K562 (cell line): ENCODE measurements around the gene GMEB1. TPM values are rescaled to one million over a fixed set of nuclear protein-coding genes. Genes with fewer than 3 reads are reported as not detected.
A peak's percentile ranks its signal among the peaks of the same experiment; 100 is the strongest.

Experiments used
- ADNP ChIP-seq: fragments of 200-800 bp; sonication (Bioruptor generic); IDR thresholded peaks from 2 replicates; pipeline ENCODE4 v1.6.1; 2016; ENCODE audit warnings: missing genetic modification characterization, missing compliant biosample characterization
- BHLHE40 ChIP-seq: IDR thresholded peaks from 2 replicates; pipeline ENCODE4 v1.6.1; 2011; ENCODE audit warnings: low read length, improper control_type of control experiment
- BRD4 ChIP-seq: fragments of 200-600 bp; sonication (generic); IDR thresholded peaks from 2 replicates; pipeline ENCODE4 v1.6.1; 2017; ENCODE audit warnings: inconsistent platforms
- BRF1 ChIP-seq: IDR thresholded peaks from 3 replicates; pipeline ENCODE4 v1.6.1; 2011; ENCODE audit warnings: borderline replicate concordance, mild to moderate bottlenecking; ENCODE audit not compliant: insufficient read length; ENCODE audit errors: extremely low read depth
- ESRRB ChIP-seq: fragments of 250-450 bp; sonication (Bioruptor Pico); IDR thresholded peaks from 2 replicates; pipeline ENCODE4 v1.5.0; 2020; ENCODE audit warnings: mild to moderate bottlenecking, moderate library complexity, borderline replicate concordance
- ETS2 ChIP-seq: IDR thresholded peaks from 2 replicates; pipeline ENCODE4 v1.6.1; 2016; ENCODE audit warnings: borderline replicate concordance, missing genetic modification characterization, mild to moderate bottlenecking, moderate library complexity, missing compliant biosample characterization; ENCODE audit not compliant: poor library complexity, severe bottlenecking
- FOXJ2 ChIP-seq: fragments of 200-800 bp; sonication (Bioruptor generic); IDR thresholded peaks from 2 replicates; pipeline ENCODE4 v1.6.1; 2016; ENCODE audit warnings: missing genetic modification characterization, missing compliant biosample characterization
- GATA2 ChIP-seq: sonication (generic); formaldehyde crosslinking; IDR thresholded peaks from 2 replicates; pipeline ENCODE4 v1.4.0; 2020; ENCODE audit warnings: mild to moderate bottlenecking, missing genetic modification reagents
- NR2C1 ChIP-seq, 2 experiments: fragments of 450-650 bp; IDR thresholded peaks; 2 replicates each; pipeline ENCODE4 v1.6.1; 2017; ENCODE audit warnings: mild to moderate bottlenecking in 2 of 2, antibody characterized with exemption in 1 of 2, inconsistent platforms in 1 of 2, missing compliant biosample characterization in 1 of 2, missing genetic modification characterization in 1 of 2
- PPARD ChIP-seq: fragments of 250-450 bp; sonication (Bioruptor Pico); IDR thresholded peaks from 2 replicates; pipeline ENCODE4 v1.8.0; 2022; ENCODE audit warnings: inconsistent platforms, mild to moderate bottlenecking, moderate library complexity
- SLC30A9 ChIP-seq: fragments of 250-450 bp; sonication (Bioruptor Pico); IDR thresholded peaks from 2 replicates; pipeline ENCODE4 v1.8.0; 2022; ENCODE audit warnings: mild to moderate bottlenecking, moderate library complexity
- SMARCA5 ChIP-seq: fragments of 450-650 bp; IDR thresholded peaks from 2 replicates; pipeline ENCODE4 v1.6.1; 2016
- SRSF7 ChIP-seq: fragments of 200-400 bp; formaldehyde crosslinking; optimal IDR thresholded peaks from 2 replicates; pipeline ENCODE3; 2017; ENCODE audit warnings: mild to moderate bottlenecking, low read depth, low read length
- STAG1 ChIP-seq: sonication (generic); formaldehyde crosslinking; IDR thresholded peaks from 2 replicates; pipeline ENCODE4 v1.5.0; 2020; ENCODE audit warnings: missing genetic modification reagents, borderline replicate concordance
- TRIM24 ChIP-seq, 2 experiments: fragments of 450-650 bp; IDR thresholded peaks; 2 replicates each; pipeline ENCODE4 v1.6.1; 2016
- TSC22D4 ChIP-seq: fragments of 450-650 bp; IDR thresholded peaks from 2 replicates; pipeline ENCODE4 v1.6.1; 2016; ENCODE audit warnings: missing genetic modification characterization, missing biosample characterization, control low read depth
- ZZZ3 ChIP-seq: fragments of 450-650 bp; IDR thresholded peaks from 2 replicates; pipeline ENCODE4 v1.6.1; 2016; ENCODE audit warnings: antibody characterized with exemption, mild to moderate bottlenecking, moderate library complexity
- polyA plus RNA-seq, 8 experiments: library from polyadenylated mRNA; depleted of rRNA in 4 of 8; stranded (reverse) in 5 of 8; unstranded in 3 of 8; fragments of >200 nt; fragmentation: Nextera tagmentation in 2 of 8; fragmentation: Illumina TruSeq in 1 of 8; extraction: Ambion mirVana in 2 of 8; extraction: Trizol in 1 of 8; gene quantifications; 2 replicates each; pipeline versions ENCODE4 v1.2.1 to v1.2.3, GENCODE V29; 2011 to 2014; ENCODE audit warnings: inconsistent platforms in 1 of 8, missing spikeins in 1 of 8
- total RNA-seq, 7 experiments: library from RNA; depleted of rRNA in 6 of 7; stranded (reverse); fragments of >200 nt in 6 of 7; fragmentation: Illumina TruSeq in 2 of 7; extraction: Trizol in 2 of 7; gene quantifications; 2 replicates each; pipeline versions ENCODE4 v1.2.1 to v1.2.3, GENCODE V29; 2011 to 2021; ENCODE audit warnings: low replicate concordance in 1 of 7
- TF ChIP-seq, protein P1 (sequence below): IDR thresholded peaks from 3 replicates; pipeline ENCODE4 v1.6.1; 2011; ENCODE audit warnings: borderline replicate concordance, mild to moderate bottlenecking, moderate library complexity; ENCODE audit not compliant: insufficient read length; ENCODE audit errors: extremely low read depth
- TF ChIP-seq, protein P2 (sequence below): fragments of 450-650 bp; IDR thresholded peaks from 2 replicates; pipeline ENCODE4 v1.7.1; 2018; ENCODE audit warnings: mild to moderate bottlenecking, low read depth; ENCODE audit not compliant: partially characterized antibody
- TF ChIP-seq, protein P3 (sequence below): fragments of 250-450 bp; sonication (Bioruptor Pico); IDR thresholded peaks from 2 replicates; pipeline ENCODE4 v1.8.0; 2021; ENCODE audit warnings: moderate library complexity, mild to moderate bottlenecking, inconsistent platforms
- TF ChIP-seq, protein P4 (sequence below): sonication (generic); formaldehyde crosslinking; IDR thresholded peaks from 2 replicates; pipeline ENCODE4 v1.5.0; 2020; ENCODE audit warnings: missing genetic modification reagents
- TF ChIP-seq, protein P5 (sequence below): fragments of 250-450 bp; sonication (Bioruptor Pico); IDR thresholded peaks from 2 replicates; pipeline ENCODE4 v1.5.1; 2021; ENCODE audit warnings: mild to moderate bottlenecking

GMEB1 gene
- total and polyA plus RNA-seq, 9 of the 15 experiments (the other 6 are each of a cell fraction or from before 2014, with no cell fraction given) = 6.6 to 17.5 (median 8.5) TPM

DNA sequence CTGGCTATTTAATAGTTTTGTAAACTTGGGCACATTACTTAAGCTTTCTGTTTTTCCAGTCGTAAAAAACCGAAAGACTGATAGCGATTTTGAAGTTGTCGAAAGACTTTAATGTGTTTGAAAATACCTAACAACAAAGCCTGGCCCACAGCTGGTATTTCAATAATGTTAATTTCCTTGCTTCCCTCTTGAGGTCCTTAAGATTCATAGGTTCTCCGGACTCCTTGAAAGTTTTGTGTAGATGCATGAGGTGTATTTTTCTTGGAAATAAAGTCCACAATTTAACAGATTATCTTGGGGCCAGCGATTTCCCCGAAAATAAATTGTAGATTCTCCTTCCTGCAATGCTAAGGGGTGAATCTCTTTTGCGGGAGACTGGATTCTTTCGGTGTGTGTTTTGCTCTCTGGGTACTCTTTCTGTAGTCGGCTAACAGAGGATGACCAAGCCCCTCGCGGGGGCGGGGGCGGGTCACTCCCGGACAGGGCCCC, 67.4 kb downstream of the GMEB1 start (continued):
- TF ChIP-seq, protein P1, sequence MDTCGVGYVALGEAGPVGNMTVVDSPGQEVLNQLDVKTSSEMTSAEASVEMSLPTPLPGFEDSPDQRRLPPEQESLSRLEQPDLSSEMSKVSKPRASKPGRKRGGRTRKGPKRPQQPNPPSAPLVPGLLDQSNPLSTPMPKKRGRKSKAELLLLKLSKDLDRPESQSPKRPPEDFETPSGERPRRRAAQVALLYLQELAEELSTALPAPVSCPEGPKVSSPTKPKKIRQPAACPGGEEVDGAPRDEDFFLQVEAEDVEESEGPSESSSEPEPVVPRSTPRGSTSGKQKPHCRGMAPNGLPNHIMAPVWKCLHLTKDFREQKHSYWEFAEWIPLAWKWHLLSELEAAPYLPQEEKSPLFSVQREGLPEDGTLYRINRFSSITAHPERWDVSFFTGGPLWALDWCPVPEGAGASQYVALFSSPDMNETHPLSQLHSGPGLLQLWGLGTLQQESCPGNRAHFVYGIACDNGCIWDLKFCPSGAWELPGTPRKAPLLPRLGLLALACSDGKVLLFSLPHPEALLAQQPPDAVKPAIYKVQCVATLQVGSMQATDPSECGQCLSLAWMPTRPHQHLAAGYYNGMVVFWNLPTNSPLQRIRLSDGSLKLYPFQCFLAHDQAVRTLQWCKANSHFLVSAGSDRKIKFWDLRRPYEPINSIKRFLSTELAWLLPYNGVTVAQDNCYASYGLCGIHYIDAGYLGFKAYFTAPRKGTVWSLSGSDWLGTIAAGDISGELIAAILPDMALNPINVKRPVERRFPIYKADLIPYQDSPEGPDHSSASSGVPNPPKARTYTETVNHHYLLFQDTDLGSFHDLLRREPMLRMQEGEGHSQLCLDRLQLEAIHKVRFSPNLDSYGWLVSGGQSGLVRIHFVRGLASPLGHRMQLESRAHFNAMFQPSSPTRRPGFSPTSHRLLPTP = no peak
- TF ChIP-seq, protein P2, sequence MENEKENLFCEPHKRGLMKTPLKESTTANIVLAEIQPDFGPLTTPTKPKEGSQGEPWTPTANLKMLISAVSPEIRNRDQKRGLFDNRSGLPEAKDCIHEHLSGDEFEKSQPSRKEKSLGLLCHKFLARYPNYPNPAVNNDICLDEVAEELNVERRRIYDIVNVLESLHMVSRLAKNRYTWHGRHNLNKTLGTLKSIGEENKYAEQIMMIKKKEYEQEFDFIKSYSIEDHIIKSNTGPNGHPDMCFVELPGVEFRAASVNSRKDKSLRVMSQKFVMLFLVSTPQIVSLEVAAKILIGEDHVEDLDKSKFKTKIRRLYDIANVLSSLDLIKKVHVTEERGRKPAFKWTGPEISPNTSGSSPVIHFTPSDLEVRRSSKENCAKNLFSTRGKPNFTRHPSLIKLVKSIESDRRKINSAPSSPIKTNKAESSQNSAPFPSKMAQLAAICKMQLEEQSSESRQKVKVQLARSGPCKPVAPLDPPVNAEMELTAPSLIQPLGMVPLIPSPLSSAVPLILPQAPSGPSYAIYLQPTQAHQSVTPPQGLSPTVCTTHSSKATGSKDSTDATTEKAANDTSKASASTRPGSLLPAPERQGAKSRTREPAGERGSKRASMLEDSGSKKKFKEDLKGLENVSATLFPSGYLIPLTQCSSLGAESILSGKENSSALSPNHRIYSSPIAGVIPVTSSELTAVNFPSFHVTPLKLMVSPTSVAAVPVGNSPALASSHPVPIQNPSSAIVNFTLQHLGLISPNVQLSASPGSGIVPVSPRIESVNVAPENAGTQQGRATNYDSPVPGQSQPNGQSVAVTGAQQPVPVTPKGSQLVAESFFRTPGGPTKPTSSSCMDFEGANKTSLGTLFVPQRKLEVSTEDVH = no peak
- TF ChIP-seq, protein P3, sequence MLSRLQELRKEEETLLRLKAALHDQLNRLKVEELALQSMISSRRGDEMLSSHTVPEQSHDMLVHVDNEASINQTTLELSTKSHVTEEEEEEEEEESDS = no peak
- TF ChIP-seq NR2C1 (IDR thresholded peaks at IDR 0.05) (no peak), NR2C1 (tag; IDR thresholded peaks at IDR 0.05) (no peak), BHLHE40 (no peak), TRIM24 (IDR thresholded peaks at IDR 0.05) (no peak), ZZZ3 (no peak), ETS2 (tag) (no peak), SMARCA5 (no peak), SLC30A9 (CRISPR knock-in tag) (no peak), SRSF7 (no peak), ESRRB (CRISPR knock-in tag) (no peak), FOXJ2 (tag) (peak; percentile 47; the same call in 1 of the 2 replicates), BRF1 (no peak), TSC22D4 (tag) (no peak), ADNP (tag) (no peak), GATA2 (CRISPR knock-in tag) (no peak), BRD4 (no peak), PPARD (no peak), STAG1 (no peak)
- TF ChIP-seq, protein P4, sequence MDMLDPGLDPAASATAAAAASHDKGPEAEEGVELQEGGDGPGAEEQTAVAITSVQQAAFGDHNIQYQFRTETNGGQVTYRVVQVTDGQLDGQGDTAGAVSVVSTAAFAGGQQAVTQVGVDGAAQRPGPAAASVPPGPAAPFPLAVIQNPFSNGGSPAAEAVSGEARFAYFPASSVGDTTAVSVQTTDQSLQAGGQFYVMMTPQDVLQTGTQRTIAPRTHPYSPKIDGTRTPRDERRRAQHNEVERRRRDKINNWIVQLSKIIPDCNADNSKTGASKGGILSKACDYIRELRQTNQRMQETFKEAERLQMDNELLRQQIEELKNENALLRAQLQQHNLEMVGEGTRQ (CRISPR knock-in tag) = no peak
- TF ChIP-seq, protein P5, sequence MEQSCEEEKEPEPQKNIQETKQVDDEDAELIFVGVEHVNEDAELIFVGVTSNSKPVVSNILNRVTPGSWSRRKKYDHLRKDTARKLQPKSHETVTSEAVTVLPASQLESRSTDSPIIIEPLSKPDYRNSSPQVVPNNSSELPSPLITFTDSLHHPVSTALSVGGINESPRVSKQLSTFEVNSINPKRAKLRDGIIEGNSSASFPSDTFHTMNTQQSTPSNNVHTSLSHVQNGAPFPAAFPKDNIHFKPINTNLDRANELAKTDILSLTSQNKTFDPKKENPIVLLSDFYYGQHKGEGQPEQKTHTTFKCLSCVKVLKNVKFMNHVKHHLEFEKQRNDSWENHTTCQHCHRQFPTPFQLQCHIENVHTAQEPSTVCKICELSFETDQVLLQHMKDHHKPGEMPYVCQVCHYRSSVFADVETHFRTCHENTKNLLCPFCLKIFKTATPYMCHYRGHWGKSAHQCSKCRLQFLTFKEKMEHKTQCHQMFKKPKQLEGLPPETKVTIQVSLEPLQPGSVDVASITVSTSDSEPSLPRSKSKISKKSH (CRISPR knock-in tag) = no peak
